Testis (tissue), 3 donors: ENCODE measurements around the gene RAB17. TPM values are rescaled to one million over a fixed set of nuclear protein-coding genes. Genes with fewer than 3 reads are reported as not detected.

Experiments used
- DNase-seq: peaks from one replicate; pipeline ENCODE4 v3.0.0-alpha.2; 2019
- H3K27ac ChIP-seq, 2 donors: fragments of 200-600 bp; sonication (generic); one replicate each; pipeline ENCODE4 v1.5.1; 2019
- H3K27me3 ChIP-seq: fragments of 200-600 bp; sonication (generic); one replicate; pipeline ENCODE4 v1.5.1; 2019
- H3K36me3 ChIP-seq: fragments of 200-600 bp; sonication (generic); one replicate; pipeline ENCODE4 v1.5.1; 2017; ENCODE audit warnings: low read depth; ENCODE audit errors: missing control alignments
- H3K4me1 ChIP-seq: fragments of 200-600 bp; sonication (generic); one replicate; pipeline ENCODE4 v1.5.1; 2019
- H3K4me3 ChIP-seq, 2 donors: fragments of 200-600 bp; sonication (generic); one replicate each; pipeline ENCODE4 v1.5.1; 2017 to 2019
- H3K9me3 ChIP-seq: fragments of 200-600 bp; sonication (generic); one replicate; pipeline ENCODE4 v1.5.1; 2017
- POLR2A ChIP-seq: fragments of 450-650 bp; IDR thresholded peaks from one replicate; pipeline ENCODE4 v1.6.1; 2017; ENCODE audit warnings: antibody characterized with exemption, mild to moderate bottlenecking, moderate library complexity
- WGBS, 2 donors: methylation state at CpG; one replicate each; pipeline ENCODE4 v1.1.5; 2018; 5-methylcytosine and 5-hydroxymethylcytosine counted together
- intact Hi-C: fragments of 100-400 bp; cut with DNase I; formaldehyde crosslinking; loops from one replicate; pipeline ENCODE4 v1.15.1; 2023; ENCODE audit warnings: low total_unique reads
- polyA plus RNA-seq: library from polyadenylated mRNA; stranded (reverse); fragments of 350-450 nt; fragmentation: Illumina TruSeq; extraction: RNeasy Lipid Tissue Mini Kit (QIAGEN cat#74804); gene quantifications from one replicate; pipeline ENCODE4 v1.2.3, GENCODE V29; 2014; ENCODE audit warnings: low read depth, low replicate concordance; ENCODE audit not compliant: insufficient read depth
- small RNA-seq, 2 donors: library from RNA; depleted of rRNA; stranded (forward); fragments of <200 nt; gene quantifications; one replicate each; pipeline ENCODE3, GENCODE V24; 2016
- total RNA-seq, 2 donors: library from RNA; depleted of rRNA; stranded (reverse); fragments of >200 nt; gene quantifications; one replicate each; pipeline ENCODE4 v1.2.3, GENCODE V29; 2016
- TF ChIP-seq, protein P1 (sequence below), 3 experiments: fragments of 450-650 bp in 2 of 3; fragments of 200-600 bp in 1 of 3; sonication (generic) in 1 of 3; IDR thresholded peaks; one replicate each; pipeline ENCODE4 v1.5.1; 2016 to 2019; ENCODE audit warnings: antibody characterized with exemption in 3 of 3, mild to moderate bottlenecking in 2 of 3, moderate library complexity in 1 of 3

Gene RAB17
- total and polyA plus RNA-seq, 3 donors from 2014 or later: 3.2 to 6.3 (median 3.2) TPM

DNA sequence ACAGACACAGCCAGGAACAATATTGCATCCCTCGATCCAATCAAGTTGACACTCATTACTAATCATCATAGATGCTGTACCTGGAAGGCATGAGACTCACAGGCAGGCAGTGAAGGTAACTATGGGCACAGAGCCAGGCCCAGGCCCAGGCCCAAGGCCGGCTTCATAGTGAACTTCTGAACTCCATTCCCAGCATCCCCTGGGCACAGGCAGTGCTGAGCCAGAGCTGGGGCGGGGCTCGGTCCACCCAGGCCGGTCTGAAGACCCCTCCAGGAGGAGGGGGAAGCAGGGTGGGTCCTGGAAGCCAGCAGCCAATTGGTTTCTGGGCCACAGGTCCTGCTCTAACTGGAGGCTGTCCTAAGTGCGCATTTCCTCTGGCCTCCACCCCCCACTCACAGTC, 65.9 kb downstream of the RAB17 start:
- WGBS, 2 donors: 73% methylated on average over 3 to 6 of the region's 6 CpGs
- Histone ChIP-seq H3K27me3 (no peaks in the 10 kb centered on the region), H3K4me3 (no peak overlapping the region), H3K4me1 (no peaks in the 10 kb centered on the region), H3K9me3 (no peaks in the 10 kb centered on the region), H3K27ac (no peak overlapping the region), H3K36me3 (no peaks in the 10 kb centered on the region)
- DNase-seq: no peak
- TF ChIP-seq, protein P1, sequence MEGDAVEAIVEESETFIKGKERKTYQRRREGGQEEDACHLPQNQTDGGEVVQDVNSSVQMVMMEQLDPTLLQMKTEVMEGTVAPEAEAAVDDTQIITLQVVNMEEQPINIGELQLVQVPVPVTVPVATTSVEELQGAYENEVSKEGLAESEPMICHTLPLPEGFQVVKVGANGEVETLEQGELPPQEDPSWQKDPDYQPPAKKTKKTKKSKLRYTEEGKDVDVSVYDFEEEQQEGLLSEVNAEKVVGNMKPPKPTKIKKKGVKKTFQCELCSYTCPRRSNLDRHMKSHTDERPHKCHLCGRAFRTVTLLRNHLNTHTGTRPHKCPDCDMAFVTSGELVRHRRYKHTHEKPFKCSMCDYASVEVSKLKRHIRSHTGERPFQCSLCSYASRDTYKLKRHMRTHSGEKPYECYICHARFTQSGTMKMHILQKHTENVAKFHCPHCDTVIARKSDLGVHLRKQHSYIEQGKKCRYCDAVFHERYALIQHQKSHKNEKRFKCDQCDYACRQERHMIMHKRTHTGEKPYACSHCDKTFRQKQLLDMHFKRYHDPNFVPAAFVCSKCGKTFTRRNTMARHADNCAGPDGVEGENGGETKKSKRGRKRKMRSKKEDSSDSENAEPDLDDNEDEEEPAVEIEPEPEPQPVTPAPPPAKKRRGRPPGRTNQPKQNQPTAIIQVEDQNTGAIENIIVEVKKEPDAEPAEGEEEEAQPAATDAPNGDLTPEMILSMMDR (IDR thresholded peaks at IDR 0.05): no peak
- TF ChIP-seq POLR2A: no peak
- intact Hi-C loops: no loop called here

Small RNAs within 50 kb of the gene (small RNA-seq; reads per million reads assigned to genes)
- gene RNU6-1140P: 0.09 to 0.18 reads per million in 2 donors

Other genes starting within 250 kb of the RAB17 start
- gene COL6A3, start 176.6 kb downstream of the RAB17 start, total RNA-seq: 10 to 100 TPM; 35.1 to 74.1 TPM
- 93.1 TPM for gene COL6A3, start 176.6 kb downstream of the RAB17 start, polyA plus RNA-seq
- gene MLPH, start 103.5 kb downstream of the RAB17 start, total RNA-seq: 1 to 10 TPM; 6.5 to 7.4 TPM
- gene MLPH, start 103.5 kb downstream of the RAB17 start, polyA plus RNA-seq: 5.5 TPM
- not detected for gene PRLH, start 24.2 kb downstream of the RAB17 start, total RNA-seq
- gene PRLH, start 24.2 kb downstream of the RAB17 start, polyA plus RNA-seq: not detected
- 10 to 100 TPM; 25.5 to 33.5 TPM for gene LRRFIP1, start 36.9 kb upstream of the RAB17 start, total RNA-seq
- 17.4 TPM for gene LRRFIP1, start 36.9 kb upstream of the RAB17 start, polyA plus RNA-seq
- gene RBM44, start 208.0 kb upstream of the RAB17 start, total RNA-seq: 10 to 100 TPM; 15.0 to 23.4 TPM
- 21.1 TPM for gene RBM44, start 208.0 kb upstream of the RAB17 start, polyA plus RNA-seq